GM12865 (cell line): ENCODE measurements around the gene SOX8.

ENCODE experiments used
- DNase-seq: peaks from one replicate; pipeline ENCODE4 v3.0.0; 2010; ENCODE audit warnings: low read depth
- H3K4me3 ChIP-seq: 2 replicates; pipeline ENCODE4 v1.5.1; 2011; ENCODE audit warnings: mild to moderate bottlenecking, low read depth, low read length, control low read depth
- TF ChIP-seq, protein P1 (sequence below): IDR thresholded peaks from 2 replicates; pipeline ENCODE4 v1.5.1; 2011; ENCODE audit warnings: low read length, control low read depth, low read depth, inconsistent platforms; ENCODE audit not compliant: insufficient read depth; ENCODE audit errors: missing control alignments

Gene SOX8

DNA sequence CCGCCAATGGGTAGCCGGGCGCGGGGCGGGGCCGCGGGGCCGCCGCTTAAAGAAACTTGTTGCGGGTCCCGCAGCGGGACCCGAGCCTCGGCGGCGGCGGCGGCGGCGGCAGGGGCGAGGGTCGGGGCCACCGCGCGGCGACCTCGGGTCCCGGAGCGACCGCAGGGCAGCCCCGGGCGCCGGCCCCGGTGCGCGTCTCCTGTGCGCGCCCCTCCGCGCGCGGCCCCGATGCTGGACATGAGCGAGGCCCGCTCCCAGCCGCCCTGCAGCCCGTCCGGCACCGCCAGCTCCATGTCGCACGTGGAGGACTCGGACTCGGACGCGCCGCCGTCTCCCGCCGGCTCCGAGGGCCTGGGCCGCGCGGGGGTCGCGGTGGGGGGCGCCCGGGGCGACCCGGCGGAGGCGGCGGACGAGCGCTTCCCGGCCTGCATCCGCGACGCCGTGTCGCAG lies at the start of gene SOX8:
TSS of gene SOX8 (plus strand) at position 76 of the 450 bp plus-strand sequence. CDS start at position 229, 153 bp downstream.
- H3K4me3 ChIP-seq, result no peak within 1 kb of the TSS

DNA sequence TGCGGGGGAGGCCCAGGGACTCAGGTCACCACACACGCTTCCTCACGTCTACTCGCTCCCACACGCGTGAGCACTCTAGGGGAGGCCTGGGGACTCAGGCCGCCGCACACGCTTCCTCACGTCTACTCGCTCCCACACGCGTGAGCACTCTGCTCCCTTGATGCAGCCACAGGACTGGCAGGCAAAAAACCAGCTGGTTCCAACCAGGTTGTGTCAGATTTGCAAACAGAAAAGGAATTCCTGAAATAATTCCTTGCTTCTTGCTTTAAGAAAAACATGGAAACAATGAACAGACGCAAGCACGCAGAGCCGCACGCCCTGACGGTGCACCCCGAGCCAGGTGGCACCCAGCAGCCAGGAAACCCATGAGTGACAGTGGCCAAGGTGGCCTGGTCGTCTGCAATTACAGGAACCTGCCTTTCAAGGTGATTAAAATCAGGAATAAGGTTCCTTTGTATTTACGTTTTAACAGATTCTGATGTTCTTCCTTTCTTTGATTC lies 48.7 kb upstream of the SOX8 start:
- TF ChIP-seq, protein P1, sequence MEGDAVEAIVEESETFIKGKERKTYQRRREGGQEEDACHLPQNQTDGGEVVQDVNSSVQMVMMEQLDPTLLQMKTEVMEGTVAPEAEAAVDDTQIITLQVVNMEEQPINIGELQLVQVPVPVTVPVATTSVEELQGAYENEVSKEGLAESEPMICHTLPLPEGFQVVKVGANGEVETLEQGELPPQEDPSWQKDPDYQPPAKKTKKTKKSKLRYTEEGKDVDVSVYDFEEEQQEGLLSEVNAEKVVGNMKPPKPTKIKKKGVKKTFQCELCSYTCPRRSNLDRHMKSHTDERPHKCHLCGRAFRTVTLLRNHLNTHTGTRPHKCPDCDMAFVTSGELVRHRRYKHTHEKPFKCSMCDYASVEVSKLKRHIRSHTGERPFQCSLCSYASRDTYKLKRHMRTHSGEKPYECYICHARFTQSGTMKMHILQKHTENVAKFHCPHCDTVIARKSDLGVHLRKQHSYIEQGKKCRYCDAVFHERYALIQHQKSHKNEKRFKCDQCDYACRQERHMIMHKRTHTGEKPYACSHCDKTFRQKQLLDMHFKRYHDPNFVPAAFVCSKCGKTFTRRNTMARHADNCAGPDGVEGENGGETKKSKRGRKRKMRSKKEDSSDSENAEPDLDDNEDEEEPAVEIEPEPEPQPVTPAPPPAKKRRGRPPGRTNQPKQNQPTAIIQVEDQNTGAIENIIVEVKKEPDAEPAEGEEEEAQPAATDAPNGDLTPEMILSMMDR, result no peak
- no peak for DNase-seq
- no peak overlapping the region for H3K4me3 ChIP-seq

More for the DNA sequence above, at the start of gene SOX8:
- DNase-seq, result no peak
- TF ChIP-seq, protein P1, result no peak

GRCh38 chr16:933581-933980 lies 48.0 kb upstream of the SOX8 start:
- no peak overlapping the region for H3K4me3 ChIP-seq
- DNase-seq, result no peak
- TF ChIP-seq, protein P1, result no peak

DNA sequence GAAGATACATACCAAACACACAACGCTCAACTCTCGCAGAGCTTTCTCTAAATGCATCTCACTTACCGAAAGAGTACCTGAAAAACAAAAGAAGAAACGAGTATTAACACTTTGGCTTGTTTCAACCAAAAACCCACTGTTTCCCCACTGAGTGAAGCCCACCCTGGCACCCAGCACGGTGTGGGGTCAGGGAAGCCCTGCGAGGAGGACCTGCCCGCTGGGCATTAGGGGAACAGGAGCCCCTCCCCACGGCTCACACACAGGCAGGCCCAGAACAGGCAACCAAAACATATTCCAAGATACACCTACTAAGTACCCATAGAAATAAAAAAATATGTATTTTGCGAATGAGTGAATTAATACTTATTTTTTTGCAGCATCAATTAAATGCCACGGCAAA lies 47.4 kb upstream of the SOX8 start:
- H3K4me3 ChIP-seq, result no peak overlapping the region
- TF ChIP-seq, protein P1, result no peak
- DNase-seq, result no peak

DNA sequence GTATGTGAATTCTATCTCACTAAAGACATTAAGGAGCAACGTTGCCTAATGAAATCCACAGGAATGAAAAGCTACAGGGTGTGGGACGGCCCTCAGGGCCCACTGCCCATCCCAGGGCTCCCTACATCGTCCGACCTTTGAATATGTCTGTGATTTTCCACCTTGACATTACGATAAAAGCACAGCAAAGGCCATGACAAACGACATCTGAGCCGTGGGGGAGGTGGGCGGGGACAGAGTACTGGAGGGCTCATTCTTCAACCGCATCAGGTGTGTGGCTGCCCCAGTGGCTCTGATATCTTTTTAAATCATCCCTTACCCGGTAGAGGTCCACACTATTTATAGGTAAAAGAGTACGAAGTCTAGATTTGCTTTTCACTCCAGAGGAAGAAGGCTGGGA lies 45.9 kb upstream of the SOX8 start:
- TF ChIP-seq, protein P1, result no peak
- DNase-seq, result no peak
- no peak overlapping the region for H3K4me3 ChIP-seq

- no peak for DNase-seq
- H3K4me3 ChIP-seq, result no peak overlapping the region
- TF ChIP-seq, protein P1, result no peak
Measured at GRCh38 chr16:937311-937710, 44.3 kb upstream of the SOX8 start.

- TF ChIP-seq, protein P1, result no peak
- no peak overlapping the region for H3K4me3 ChIP-seq
- DNase-seq, result no peak
Measured at GRCh38 chr16:937723-938122, 43.8 kb upstream of the SOX8 start.
